GM18519 (cell line): ENCODE data around the gene LARGE1.

Experiments used
- ATAC-seq: cut with Tn5 transposase; IDR thresholded peaks from one replicate; pipeline ENCODE4 v1.9.1; 2021; ENCODE audit warnings: mild to moderate bottlenecking, moderate library complexity; ENCODE audit not compliant: unreplicated experiment, low FRiP score

LARGE1 gene

DNA sequence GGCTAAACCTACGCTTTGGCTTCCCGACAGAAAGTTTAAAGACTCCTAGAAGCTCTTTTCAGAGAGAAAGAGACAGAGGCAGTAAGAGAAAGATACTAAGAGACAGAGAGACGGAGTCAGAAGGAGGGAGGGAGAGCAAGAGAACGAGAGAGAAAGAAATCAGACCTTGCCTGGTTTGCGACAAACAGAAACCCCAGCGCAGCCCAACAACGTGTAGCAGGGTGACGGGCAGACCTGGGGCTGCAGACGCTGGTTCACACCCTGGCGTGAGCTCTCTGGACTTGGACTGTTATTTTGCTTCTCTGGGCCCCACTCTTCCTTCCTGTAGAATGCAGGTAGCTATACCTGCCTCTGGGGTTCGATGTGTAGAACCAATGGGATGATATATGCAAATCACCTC, 617.7 kb downstream of the LARGE1 start:
- no peak for ATAC-seq

- no peak for ATAC-seq
These were observed 618.2 kb downstream of the LARGE1 start for GRCh38 chr22:33302049-33302545.

DNA sequence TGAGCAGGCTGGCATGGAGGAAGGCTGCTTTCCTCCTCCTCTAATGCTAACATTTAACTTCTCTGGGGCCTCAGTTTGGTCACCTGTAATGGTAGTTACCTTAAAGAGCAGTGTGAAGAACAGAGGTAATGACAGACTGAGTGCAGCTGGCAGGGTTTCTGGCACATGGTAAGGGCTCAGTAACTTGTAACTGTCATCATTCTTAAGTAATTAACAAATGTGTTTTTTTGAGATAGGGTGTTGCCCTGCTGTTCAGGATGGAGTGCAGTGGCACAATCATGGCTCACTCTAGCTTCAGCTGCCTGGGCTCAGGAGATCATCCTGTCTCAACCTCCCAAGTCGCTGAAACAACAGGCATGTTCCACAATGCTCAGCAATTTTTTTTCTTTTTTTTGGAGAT, 620.1 kb downstream of the LARGE1 start:
- ATAC-seq, result no peak

DNA sequence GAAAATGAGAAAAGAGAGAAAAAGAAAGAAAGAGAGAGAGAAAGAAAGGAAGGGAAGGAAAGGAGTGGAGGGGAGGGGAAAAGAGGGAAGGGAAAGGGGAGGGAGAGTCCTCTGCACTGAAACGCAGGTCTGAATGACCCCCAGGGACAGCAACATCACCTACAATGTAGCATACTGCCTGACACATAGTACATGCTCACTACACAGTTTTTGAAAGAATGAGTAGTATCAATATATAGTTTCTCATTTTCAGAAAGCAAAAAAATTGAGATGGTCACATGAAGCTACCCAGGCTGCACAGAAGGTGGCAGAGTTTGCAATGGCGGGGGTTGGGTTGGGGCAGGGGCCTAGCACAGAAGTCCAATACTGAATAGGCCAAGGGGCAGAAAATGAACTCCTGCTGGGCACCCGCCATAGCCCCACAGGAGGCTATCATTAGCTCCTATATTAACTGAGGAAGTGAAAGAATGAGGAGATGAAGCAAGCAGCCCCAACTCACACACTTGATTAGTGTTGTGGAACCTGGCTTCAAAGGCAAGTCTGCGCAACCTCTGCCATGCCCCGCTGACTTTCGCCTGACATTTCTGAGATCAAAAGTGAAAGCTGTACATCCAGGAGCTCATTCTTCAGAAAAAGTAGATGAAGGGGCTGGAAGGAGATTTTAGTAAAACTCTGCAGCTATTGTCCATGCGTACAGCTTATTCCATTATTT, 620.9 kb downstream of the LARGE1 start:
- peak; percentile 87 for ATAC-seq

DNA sequence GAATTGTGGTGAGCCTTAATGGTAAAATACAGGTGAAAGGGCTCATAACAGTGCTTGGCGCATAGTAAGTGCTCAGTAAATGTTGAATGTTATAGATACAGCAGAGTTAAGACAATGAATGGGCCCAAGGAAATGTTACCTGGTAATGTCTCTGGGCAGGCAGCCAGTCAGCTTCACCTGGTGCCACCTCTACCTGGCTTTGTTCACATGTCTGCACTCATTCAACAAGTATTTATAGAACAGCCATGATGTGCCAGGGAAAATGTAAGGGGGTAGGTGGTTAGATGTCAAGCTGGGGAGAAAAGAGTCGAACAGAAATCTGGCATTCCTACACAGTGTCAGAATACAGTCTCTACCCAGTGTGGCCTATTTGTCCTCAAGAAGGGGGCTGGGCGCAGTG, 623.3 kb downstream of the LARGE1 start:
- ATAC-seq, result no peak

- ATAC-seq, result no peak
These were observed 632.2 kb downstream of the LARGE1 start for GRCh38 chr22:33288078-33288477.

- ATAC-seq, result no peak
These were observed 645.2 kb downstream of the LARGE1 start for GRCh38 chr22:33275073-33275443.

DNA sequence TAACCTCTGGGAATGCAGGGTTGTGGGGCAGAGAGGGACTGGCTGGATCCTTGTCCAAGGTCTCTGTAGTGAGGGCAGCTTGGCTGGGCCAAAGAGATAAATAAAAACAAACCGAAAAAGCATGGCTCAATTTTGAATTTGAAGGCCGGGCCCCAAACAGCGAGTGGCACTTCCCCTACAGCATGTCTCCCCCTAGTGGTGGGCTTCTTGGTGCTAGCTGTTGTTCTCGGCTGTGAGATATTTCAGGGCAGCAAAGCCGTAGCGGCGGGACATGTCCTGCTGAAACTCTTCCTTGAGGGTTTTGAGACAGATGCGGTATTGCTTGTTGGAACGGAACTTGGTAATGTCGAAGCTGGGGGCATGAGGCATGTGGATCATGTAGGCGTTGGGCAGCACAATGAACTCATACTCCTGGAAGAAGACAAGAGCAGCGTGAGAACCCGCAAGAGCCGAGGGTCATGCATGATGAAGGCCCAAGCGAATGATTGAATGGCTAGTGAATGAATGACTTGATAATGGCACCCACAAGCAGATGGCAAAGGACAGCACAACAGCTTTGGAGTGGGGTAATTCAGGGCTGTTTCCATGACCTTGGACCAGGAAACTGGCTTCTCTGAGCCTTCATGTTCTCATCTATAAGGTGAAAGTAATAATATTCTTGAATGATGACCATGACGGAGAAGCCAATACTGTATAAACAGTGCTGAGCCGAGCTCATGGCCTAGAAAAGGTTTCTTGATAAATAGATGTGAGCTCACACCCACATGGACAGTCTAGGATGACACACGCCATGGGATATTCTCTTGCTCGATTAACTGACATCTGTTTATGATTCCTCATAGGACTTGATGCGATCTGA, 645.8 kb downstream of the LARGE1 start:
- no peak for ATAC-seq

DNA sequence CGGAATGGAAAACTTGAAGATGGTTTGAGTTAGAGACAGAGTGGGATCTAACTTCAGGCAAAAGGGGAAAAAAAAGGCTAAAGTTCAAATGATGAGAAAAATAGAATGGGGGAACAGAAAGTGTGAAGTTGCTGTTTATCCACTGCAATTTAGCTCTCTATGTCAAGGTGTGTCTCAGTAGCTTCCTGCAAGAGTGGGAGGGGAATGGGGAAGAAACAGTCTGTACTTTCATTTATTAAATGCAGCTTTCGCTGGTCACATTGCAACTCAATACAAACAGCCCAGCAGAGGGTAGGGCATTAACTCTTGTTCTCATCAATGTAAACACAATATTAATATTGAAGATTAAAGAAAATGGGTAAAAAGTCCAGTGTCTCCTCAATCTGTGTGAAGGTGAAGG, 647.4 kb downstream of the LARGE1 start:
- ATAC-seq, result no peak

DNA sequence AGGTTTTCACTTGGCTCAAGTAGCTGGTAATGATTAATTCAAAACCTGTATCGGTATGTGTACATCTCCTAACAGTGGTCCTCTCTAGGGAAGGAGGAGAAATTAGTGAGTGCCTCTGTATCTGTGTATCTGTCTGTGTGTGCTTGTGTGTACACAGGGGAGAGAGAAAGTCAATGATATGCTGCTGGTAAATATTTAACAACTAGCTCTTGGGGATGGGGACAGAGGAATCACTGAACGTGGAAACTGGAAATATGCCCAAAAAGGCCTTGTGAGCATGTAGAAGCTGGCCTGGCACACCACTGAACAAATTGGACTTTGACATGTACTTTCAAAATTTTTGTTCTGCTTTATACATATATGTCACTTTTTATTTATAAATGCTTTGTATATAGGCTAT, 648.1 kb downstream of the LARGE1 start:
- ATAC-seq, result no peak

DNA sequence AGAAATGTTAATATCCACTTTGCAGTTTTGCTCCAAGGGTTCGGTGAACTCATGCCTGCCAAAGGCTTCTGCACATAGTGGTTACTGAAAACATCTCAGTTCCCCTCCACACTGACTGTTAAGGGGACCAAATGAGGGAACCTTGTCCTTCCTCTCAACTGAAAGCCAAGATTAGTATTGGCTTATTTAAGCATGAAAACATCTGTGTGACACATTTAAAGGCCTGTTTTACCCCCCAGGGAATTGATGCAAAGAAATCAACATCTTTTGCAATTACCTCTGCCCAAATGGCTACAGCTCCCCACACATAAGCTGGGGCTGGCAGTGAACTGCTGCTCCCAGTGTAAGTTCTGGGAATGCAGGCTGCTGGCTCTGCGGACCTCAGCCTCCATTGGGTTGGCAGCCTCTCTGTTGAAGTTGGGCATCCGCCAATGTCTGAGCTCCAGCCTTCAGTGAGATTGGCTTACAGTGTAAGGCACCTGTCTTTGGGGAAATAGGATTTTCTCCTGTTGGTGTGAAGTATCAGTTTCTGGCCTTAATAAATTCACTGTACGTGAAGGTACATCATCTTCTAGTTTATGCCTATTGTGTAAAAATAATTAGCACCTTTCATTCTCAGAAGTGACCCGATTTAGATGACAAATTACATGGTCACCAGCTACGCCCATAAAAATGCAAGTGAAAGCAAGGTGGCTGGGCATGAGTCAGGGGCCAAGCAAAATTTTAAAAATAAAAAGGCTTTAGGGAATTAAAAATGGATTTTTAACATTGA, 648.7 kb downstream of the LARGE1 start:
- peak; percentile 65 for ATAC-seq

GRCh38 chr22:33270596-33270995, 649.7 kb downstream of the LARGE1 start:
- no peak for ATAC-seq

DNA sequence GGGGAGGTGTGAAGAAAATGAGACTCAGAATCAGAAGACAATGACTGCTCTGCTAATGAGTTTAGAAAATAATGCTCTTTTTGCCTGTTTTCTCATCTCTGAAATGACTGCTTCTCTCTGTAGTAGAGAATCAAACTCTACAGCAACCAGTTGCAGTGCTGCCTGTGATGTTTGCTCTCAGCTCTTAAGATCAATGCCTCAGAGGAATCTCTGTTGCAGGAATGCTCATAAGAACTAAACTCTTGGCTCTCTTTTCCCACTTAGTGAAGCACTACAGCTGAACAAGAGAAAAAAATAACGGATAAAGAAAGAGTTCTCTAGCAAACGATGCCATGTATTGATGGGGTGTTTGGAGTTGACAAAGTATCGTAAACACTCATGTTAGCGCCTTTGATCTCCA, 658.6 kb downstream of the LARGE1 start:
- no peak for ATAC-seq

- ATAC-seq, result no peak
These were observed 659.8 kb downstream of the LARGE1 start for GRCh38 chr22:33260498-33260897.

- ATAC-seq, result no peak
These were observed 664.5 kb downstream of the LARGE1 start for GRCh38 chr22:33255791-33256190.

GRCh38 chr22:33248948-33249347, 671.3 kb downstream of the LARGE1 start:
- no peak for ATAC-seq

DNA sequence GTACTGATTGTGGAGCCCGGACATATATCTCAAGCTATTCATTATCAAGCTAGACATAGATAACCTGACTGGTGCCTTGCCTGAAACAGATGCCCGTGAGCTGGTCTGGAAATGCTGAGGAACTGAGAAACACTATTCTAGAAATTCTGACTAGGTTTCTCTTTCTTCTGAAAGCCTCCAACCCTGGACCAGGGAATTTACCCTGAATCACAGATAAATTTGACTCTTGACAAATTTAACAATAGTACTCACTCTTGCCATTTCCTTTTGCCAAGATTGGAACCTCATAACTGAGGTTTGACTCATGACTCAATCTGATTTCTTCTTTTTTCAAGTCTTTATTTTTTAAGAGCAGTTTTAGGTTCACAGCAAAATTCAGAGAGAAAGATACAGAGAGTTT, 672.5 kb downstream of the LARGE1 start:
- peak; percentile 66 for ATAC-seq

DNA sequence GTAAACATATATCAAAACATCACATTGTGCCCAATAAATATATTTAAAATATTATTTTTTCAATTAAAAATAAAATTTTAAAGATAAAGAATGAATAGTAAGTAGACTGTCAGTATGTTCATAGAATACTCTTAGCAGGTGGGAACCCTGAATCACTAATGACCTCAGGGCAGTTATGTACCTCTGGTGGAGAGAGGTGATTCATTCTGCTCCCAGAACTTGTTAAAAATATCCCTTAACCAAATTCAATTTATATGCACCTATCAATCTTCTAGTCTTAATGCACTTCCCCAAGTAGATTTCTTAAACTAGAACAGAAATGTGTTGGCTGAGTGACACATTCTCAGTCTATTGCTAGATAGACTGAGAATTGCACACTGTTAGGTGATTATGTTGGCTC, 678.2 kb downstream of the LARGE1 start:
- no peak for ATAC-seq

- ATAC-seq, result no peak
These were observed 679.3 kb downstream of the LARGE1 start for GRCh38 chr22:33240888-33241475.

DNA sequence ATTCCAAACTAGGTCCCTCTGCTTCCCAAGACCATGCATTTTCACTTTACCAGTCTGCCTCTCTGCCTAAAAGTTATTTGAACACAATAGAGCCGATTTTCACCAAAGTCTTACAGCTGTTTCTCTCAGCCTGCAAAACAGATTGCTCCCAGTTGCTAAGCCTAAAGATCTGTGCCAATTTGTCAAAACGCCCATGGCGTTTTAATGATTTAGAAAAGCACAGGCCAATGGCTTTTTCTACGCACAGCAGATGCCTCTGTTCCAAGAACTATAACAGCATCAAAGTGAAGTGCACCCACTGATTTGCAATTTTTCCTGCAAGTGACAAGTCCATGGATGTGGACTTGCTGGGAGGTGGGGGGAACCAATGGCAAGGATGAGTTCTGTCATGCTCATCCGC, 688.2 kb downstream of the LARGE1 start:
- no peak for ATAC-seq

- no peak for ATAC-seq
These were observed 692.5 kb downstream of the LARGE1 start for GRCh38 chr22:33227791-33228190.
